ENCODE measurements around the gene VAV3. TPM values are rescaled to one million over a fixed set of nuclear protein-coding genes. Genes with fewer than 3 reads are reported as not detected.
"Not testable (repeated sequence)": the region's sequence is repeated elsewhere in the genome, so short reads cannot be mapped to it uniquely, and the experiment has no call there.

VAV3 gene
- total RNA-seq, 4 donors from 2014 or later, result 0.33 to 12.1 (median 0.47) TPM

DNA sequence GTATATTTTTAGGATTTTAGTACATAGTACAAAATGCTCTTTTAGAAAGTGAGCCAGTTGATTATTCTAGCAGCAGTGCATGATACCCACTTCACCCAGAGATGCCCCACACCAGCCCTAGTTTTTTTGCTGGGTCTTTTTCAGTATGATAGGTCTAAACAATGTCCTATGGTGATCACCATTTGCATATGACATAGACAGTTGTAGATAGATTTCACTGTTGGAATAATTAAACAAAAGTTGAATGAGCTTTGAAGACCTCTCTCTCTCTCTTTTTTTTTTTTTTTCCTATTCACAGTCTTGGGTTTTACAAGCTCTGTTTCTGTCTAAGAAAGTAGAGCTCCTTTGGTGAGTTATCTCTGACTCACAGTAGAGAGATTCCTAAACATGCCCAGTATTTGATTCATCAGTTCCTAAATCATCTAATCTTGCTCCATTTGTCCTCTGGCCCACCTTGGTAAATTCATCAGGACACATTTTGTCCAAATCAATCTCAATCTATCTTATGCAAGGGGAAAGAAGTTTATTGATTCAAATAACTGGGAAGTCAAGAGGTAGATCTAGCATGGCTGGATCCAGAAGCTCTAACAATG is 44.7 kb upstream of the VAV3 start:
- Histone ChIP-seq H3K27ac (no peak overlapping the region), H3K4me1 (no peaks in the 10 kb centered on the region), H3K9me3 (no peaks in the 10 kb centered on the region), H3K27me3 (no peaks in the 10 kb centered on the region), H3K36me3 (no peaks in the 10 kb centered on the region), H3K4me3 (no peak overlapping the region)
- TF ChIP-seq, protein P1, sequence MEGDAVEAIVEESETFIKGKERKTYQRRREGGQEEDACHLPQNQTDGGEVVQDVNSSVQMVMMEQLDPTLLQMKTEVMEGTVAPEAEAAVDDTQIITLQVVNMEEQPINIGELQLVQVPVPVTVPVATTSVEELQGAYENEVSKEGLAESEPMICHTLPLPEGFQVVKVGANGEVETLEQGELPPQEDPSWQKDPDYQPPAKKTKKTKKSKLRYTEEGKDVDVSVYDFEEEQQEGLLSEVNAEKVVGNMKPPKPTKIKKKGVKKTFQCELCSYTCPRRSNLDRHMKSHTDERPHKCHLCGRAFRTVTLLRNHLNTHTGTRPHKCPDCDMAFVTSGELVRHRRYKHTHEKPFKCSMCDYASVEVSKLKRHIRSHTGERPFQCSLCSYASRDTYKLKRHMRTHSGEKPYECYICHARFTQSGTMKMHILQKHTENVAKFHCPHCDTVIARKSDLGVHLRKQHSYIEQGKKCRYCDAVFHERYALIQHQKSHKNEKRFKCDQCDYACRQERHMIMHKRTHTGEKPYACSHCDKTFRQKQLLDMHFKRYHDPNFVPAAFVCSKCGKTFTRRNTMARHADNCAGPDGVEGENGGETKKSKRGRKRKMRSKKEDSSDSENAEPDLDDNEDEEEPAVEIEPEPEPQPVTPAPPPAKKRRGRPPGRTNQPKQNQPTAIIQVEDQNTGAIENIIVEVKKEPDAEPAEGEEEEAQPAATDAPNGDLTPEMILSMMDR (IDR thresholded peaks at IDR 0.05 in 4 of 5, conservative IDR thresholded peaks at IDR 0.05 in 1 of 5), result no peak
- no peak for TF ChIP-seq POLR2A (IDR thresholded peaks at IDR 0.05)
- intact Hi-C loops (cut with DNase I; ENCODE audit: low total_unique reads), result no loop called here
- no peak for DNase-seq
- in situ Hi-C loops (cut with MboI; ENCODE audit: low sequenced_read_pairs in 4 of 4), result no loop called here
- no peak for ATAC-seq

DNA sequence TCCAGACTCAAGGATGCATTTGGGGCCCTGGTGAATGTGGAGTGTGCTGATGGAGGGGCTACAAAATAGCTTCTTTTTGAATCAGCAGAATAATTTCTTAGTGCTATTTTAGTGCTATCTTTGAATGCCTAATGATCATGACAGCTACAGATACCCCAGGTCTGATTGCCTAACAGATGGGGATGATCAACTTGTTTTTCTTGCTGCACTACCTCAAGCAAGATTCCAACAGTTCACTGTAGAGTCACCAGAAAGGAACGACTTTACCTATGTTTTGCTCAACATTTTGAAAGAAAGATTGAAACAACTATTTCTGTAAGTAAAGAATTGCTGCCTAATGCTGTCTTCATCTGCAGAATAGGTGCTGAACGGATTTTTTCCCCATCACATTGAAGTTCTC is 42.6 kb upstream of the VAV3 start:
- intact Hi-C loops (cut with DNase I; ENCODE audit: low total_unique reads) (no loop called here), in situ Hi-C loops (cut with MboI; ENCODE audit: low sequenced_read_pairs in 4 of 4) (no loop called here)
- Histone ChIP-seq H3K27me3 (no peaks in the 10 kb centered on the region), H3K4me1 (no peaks in the 10 kb centered on the region), H3K27ac (no peak overlapping the region), H3K9me3 (no peaks in the 10 kb centered on the region), H3K4me3 (no peak overlapping the region), H3K36me3 (no peaks in the 10 kb centered on the region)
- DNase-seq, result no peak
- no peak for ATAC-seq
- TF ChIP-seq, protein P1 (IDR thresholded peaks at IDR 0.05 in 4 of 5, conservative IDR thresholded peaks at IDR 0.05 in 1 of 5), result no peak
- TF ChIP-seq POLR2A (IDR thresholded peaks at IDR 0.05), result no peak

DNA sequence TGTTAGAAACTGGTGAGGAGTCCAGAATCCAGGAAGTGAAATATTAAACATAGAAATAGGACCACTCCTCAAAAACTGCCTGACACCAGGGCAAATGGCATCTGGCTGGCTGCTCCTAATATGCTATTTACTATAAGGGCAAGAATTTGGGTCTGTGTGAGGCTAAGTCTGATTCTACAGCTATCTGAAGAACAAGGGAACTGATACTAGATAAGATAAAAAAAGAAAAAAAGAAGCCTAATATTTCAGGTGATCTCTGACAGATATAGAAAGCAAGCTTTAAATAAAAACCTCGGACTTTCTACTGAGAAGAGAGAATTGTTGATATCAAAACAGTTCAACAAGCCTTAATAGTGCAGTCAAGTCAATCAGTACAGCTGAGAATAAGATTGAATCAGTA is 42.1 kb upstream of the VAV3 start:
- H3K4me3 ChIP-seq, result no peak overlapping the region
- TF ChIP-seq POLR2A (IDR thresholded peaks at IDR 0.05), result no peak
- TF ChIP-seq, protein P1 (IDR thresholded peaks at IDR 0.05 in 4 of 5, conservative IDR thresholded peaks at IDR 0.05 in 1 of 5), result no peak
- H3K27me3 ChIP-seq, result no peaks in the 10 kb centered on the region
- in situ Hi-C loops (cut with MboI; ENCODE audit: low sequenced_read_pairs in 4 of 4) (no loop called here), intact Hi-C loops (cut with DNase I; ENCODE audit: low total_unique reads) (no loop called here)
- H3K36me3 ChIP-seq, result no peaks in the 10 kb centered on the region
- DNase-seq, result no peak
- H3K27ac ChIP-seq, result no peak overlapping the region
- no peaks in the 10 kb centered on the region for H3K9me3 ChIP-seq
- no peaks in the 10 kb centered on the region for H3K4me1 ChIP-seq
- ATAC-seq, result no peak

DNA sequence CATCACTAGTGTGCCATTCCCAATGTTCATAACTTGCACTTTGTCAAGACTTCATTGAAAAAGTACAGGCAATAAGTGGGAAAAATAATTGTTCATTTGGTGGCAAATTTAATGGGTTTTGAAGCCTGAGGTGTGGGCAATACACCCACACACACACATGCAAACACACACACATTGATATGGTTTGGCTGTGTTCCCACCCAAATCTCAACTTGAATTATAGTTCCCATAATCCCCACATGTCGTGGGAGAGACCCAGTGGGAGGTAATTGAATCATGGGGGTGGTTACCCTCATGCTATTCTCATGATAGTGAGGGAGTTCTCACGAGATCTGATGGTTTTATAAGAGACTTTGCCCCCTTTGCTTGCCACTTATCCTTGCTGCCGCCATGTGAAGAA is 39.9 kb upstream of the VAV3 start:
- DNase-seq; H3K27ac ChIP-seq; H3K9me3 ChIP-seq; in situ Hi-C loops (cut with MboI; ENCODE audit: low sequenced_read_pairs in 4 of 4); intact Hi-C loops (cut with DNase I; ENCODE audit: low total_unique reads); H3K4me3 ChIP-seq; ATAC-seq; H3K36me3 ChIP-seq; H3K4me1 ChIP-seq; H3K27me3 ChIP-seq: not testable (repeated sequence)

DNA sequence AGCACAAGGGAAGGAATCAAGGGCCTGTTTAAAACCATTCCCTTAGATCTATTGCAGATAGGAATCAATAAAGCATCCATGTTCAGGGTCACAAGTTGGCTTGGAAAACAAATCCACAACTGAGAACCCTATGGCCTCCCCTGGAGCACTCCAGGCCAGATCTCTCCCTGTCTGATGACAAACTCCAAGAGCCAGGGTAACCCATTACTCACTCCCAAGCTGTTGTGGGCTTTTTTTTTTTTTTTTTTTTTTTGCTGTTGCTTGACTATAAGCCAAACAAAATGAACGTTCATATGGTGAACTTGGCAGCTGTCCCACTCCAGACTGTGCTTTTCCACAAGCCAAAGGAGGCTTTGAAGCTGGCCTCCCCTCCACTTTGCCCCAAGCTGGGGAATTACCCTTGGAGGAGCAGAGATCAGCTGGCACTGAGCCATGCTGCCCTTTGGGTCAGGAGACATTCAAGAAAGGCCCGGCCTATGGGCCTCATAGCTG is 35.7 kb upstream of the VAV3 start:
- TF ChIP-seq, protein P1 (IDR thresholded peaks at IDR 0.05 in 4 of 5, conservative IDR thresholded peaks at IDR 0.05 in 1 of 5), result no peak
- no peak for TF ChIP-seq POLR2A (IDR thresholded peaks at IDR 0.05)
- no peaks in the 10 kb centered on the region for H3K36me3 ChIP-seq
- no peak overlapping the region for H3K4me3 ChIP-seq
- H3K9me3 ChIP-seq, result no peaks in the 10 kb centered on the region
- H3K27ac ChIP-seq, result no peak overlapping the region
- in situ Hi-C loops (cut with MboI; ENCODE audit: low sequenced_read_pairs in 4 of 4) (no loop called here), intact Hi-C loops (cut with DNase I; ENCODE audit: low total_unique reads) (no loop called here)
- H3K27me3 ChIP-seq, result no peaks in the 10 kb centered on the region
- DNase-seq (no peak), ATAC-seq (no peak)
- no peaks in the 10 kb centered on the region for H3K4me1 ChIP-seq

Measured in gastrocnemius medialis (tissue), 4 donors.